ENCODE data around the gene INSYN2B.

INSYN2B gene

DNA sequence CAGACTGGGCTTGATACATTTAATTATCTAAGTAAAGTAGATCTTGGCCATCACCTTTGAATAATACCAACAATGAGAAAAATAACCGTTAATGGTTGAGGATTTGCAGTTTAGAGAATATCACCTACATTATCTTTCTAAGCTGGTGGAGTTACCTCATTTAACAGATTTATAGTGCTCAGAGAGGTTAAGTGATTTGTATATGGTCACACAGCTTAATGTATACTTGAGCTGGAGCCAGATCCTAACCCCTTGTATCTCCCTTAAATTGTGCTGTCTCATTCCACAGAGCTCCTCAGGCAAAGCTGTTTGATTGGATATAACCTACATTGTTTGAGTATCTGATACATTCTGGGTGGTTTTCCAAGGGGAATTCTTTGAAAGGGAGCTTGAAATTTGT is 57.8 kb downstream of the INSYN2B start:
- no peak for DNase-seq

GRCh38 chr5:169921949-169922348 is 58.3 kb downstream of the INSYN2B start:
- DNase-seq, result no peak

GRCh38 chr5:169921384-169921783 is 58.9 kb downstream of the INSYN2B start:
- no peak for DNase-seq

- no peak for DNase-seq
These were observed 59.8 kb downstream of the INSYN2B start for GRCh38 chr5:169920474-169920873.

DNA sequence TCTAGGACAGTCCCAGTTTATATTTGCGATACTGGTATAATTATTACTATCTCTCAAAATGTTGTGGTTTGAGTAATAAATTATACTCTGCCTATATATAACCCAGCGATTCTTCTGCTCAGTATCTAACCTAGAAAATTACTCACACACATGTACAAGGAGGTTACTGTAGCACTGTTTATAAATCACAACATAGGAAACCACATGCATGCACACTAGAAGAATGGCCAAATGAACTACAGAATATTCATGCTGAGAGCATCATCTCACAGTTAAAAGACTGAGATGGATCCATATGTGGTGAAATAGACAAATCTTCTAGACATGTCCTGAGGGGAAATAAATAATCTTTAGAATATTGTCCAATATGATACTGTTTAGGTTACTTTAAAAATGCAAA is 62.1 kb downstream of the INSYN2B start:
- no peak for DNase-seq

- DNase-seq, result no peak
These were observed 62.8 kb downstream of the INSYN2B start for GRCh38 chr5:169917500-169917899.

DNA sequence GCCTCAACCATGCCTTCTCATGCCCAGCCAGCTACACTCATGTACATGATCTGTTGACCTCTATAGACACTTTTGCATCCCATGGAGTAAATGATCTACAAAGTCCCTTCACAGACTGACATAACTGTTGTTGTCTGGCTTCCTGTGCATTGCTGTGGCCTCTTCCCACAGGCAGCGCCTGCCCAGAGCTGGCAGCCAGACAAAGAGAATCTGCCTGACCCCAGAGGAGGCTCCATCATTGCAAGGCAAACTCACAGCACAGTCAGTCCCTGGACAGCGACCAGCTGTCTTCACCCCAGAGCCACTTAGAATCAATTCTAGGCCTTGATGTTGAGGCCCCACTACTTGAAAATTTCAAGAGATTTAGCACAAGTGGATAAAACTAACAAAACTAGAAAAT is 65.5 kb downstream of the INSYN2B start:
- DNase-seq, result no peak

DNA sequence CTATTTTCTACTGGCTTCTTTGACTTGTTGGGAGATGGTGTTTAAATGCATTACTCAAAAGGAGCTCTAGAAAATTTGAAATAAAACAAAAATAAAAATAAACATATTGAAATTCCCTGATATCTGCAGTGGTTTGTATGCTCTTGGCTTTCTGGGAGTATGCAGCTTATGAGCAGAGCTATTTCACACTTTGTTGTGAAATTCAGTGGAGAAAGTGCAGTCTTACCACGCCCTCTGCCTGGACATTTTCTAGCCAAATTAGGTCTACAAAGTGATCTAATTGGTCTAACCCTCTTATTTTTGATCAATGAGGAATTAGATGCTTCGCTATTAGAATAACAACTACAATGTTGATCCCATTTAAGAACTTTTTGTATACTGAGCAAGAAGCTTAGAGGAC is 66.8 kb downstream of the INSYN2B start:
- DNase-seq, result no peak

DNA sequence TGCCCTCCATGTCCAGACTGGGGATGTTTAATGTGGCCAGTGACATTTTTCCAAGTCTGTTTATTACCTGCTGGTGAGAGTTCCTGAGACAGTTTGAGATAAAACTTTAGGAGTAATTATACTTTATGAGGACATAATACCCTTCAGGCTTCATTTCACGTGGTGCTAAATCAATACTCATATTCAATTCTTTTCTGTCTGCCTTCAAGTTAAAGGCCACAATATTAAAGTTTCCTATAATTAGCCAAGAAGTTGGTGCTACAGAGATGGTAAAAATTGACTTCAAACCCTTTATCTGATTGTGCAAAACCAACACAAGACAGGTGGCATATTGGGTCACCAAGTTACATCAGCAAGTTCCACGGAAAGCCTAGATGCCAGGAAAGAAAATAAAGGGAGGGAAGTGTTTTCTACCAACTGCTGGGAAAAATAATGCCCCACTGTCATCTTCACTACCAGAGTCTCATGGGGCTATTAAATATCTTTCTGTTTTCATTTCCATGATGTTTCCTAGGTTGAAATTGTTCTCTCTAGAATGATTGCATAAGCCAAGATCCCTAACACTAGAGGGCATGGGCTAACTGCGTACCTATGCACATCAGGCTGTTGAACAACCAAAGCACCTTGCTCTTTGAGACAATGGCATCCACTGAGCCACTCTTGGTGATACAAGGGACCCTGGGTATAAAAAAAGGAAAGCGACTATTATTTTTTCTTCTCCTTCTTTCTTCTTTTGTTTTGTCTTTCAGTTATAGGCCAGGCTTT is 68.7 kb downstream of the INSYN2B start:
- no peak for DNase-seq

DNA sequence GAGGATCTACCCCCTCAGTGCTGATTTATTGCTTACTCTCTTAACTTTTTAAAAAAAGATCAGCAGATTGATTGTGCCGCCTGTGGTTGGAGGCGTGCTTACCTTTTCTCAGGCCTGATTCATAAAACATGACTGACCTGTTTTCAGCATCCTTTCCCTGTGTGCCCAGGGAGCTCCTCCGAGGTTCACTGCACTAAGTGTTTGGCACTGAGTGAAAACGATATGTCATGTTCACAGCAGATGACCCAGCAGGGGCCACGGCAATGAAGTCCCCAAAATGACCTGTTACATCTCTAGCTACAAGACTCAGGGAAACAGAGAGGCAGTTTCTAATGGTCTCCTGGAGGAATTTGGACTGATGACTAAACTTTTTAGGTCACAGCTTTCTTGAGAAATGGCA is 69.9 kb downstream of the INSYN2B start:
- no peak for DNase-seq

- DNase-seq, result no peak
These were observed 70.3 kb downstream of the INSYN2B start for GRCh38 chr5:169909945-169910344.

DNA sequence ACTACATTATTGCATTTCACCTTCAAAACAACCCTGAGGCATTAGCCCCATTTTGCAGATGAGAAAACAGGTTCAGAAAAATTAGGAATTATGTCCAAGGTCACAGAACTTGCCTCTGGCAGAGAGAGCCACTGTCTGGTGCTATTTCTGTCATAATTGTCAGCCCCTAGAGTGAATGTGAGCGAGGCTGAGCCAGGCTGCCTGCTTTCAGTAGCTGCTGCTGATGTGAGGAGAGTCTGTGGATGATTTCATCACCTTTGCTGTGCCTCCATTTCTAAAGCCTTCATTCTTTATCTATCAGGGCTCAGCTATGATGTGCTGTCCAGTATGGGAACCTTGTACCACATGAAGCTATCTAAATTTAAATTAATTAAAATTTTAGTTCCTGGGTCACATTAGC is 71.4 kb downstream of the INSYN2B start:
- no peak for DNase-seq

GRCh38 chr5:169906745-169907649 is 73.3 kb downstream of the INSYN2B start:
- DNase-seq, result no peak

DNA sequence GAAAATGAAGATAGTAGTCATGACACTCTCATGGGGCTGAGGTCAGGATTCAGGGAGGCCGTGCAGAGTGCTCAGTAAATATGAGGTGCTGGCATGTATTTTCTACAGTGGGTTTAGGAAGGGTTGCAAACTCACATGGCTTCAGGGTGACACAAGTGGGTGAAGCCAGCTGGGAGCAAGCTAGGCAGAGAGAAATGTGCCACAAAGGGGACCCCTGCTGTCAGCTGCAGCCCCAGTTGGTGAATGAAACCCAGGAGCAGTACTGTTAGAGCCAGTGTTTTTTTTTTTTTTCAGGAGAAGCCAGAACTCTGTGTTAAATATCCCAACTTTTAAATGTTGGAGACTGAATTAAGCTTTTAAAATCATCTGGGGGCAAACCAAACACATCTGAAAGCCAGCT is 75.3 kb downstream of the INSYN2B start:
- no peak for DNase-seq

DNA sequence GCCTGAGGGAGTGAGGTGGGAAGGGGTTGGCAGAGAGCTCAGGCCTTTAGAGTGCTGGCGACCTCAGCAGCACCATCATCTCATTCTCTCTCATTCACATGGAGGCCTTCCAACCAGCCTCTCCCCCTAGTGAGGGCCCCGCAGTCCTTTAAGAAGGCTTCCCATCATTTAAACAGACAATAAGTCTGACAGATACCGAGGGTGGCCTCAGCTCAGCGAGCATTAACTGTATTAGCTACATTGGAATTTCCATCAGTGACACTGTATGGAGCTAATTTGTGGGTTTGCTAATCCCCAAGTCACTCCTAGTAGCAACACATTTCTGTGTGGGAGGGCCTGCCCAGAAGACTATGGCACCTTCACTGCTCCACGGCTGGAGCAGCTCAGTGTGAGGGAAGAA is 75.8 kb downstream of the INSYN2B start:
- no peak for DNase-seq

DNA sequence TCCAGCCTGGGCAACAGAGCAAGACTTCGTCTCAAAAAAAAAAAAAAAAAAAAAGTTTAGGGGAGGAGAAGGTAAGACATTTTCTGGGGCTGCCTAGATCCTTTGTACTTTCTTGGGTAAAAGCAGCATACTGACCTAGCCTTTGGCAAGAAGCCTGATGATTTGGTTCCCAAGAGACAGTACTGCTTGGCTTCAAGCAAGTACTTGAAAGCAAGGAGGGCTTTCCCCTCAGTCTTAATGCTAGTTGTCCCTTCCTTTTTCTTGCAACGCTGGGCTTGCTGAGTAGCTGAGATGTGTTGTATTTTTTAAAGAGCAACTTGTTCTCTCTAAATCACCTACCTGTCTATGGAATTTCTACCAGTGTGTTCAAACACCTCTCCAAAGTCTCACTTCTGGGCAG is 76.2 kb downstream of the INSYN2B start:
- no peak for DNase-seq

DNA sequence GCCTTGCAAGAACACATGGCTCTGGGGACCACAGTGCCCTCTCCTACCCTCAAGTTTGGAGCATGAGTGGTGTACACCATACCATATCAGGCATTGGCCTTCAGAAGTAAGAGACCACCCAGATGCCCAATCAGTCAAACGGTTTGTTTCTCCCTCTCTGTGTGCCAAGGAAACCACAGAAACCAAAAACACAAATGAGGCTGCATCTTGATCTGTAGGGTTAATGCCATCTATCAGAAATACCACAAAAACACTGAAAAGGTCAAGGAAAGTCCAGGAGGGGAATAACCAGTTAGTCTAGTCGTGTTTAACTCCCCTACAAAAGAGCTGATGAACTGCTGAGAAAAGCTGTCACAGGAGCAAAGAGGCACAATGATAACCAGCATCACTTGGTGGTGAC is 78.4 kb downstream of the INSYN2B start:
- DNase-seq, result no peak

- DNase-seq, result no peak
These were observed 82.8 kb downstream of the INSYN2B start for GRCh38 chr5:169897481-169897880.

GRCh38 chr5:169895926-169896325 is 84.4 kb downstream of the INSYN2B start:
- DNase-seq, result no peak

DNA sequence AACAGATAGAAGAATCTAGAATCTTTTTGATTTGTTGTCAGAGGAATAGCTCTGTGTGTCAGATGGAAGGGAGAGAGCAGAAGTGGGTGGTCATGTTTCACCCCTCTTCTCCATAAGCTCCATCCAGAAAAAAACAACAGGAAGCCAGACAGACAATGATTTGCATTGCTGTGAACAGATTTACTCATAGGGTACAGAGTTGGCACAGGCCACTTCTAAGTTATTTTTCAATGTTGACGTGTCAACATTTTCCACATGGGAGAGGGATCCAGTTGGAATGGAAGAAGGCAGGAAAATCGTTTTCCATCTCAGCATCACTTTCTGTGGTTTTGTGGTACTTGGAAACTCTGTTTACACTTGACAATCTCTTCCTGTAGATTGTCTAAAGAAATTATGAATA is 86.7 kb downstream of the INSYN2B start:
- DNase-seq, result no peak

GRCh38 chr5:169893010-169893409 is 87.3 kb downstream of the INSYN2B start:
- no peak for DNase-seq

DNA sequence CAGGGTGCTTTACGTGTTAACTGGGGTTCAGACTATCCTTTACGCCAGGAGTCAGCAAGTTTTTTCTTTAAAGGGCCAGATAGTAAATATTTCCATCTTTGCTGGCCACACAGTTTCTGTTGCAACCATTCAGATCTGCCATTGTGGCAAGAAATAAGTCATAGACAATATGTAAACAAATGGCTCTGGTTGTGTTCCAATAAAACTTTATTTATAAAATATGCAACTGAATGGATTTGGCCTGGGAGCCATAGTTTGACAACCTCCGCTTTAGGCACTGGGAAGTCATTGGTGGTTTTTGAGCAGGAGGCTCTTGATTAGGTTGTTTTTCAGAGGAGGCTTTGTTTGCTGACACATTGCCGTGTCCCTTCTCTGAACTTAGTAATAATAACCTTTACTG is 90.7 kb downstream of the INSYN2B start:
- no peak for DNase-seq

- DNase-seq, result no peak
These were observed 93.6 kb downstream of the INSYN2B start for GRCh38 chr5:169886677-169887076.

DNA sequence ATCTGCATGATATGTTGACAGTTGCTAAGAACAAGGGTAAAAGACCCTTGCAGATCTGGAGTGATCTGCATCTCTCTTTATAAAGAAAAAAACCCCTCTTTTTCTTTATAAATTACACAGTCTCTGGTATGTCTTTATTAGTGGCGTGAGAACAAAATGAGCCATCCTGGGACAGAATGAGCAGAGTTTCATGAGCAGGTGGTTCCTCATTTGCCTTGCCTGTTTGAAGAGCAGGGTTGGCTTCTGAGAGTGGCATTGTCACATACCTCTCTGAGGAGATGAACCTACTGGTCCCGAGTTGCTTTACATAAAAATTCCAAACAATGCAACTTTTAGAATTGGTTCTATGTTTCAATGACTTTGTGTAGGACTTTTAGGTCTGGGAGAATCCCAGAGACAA is 94.3 kb downstream of the INSYN2B start:
- DNase-seq, result no peak

All from CD4-positive, alpha-beta T cell treated with Interleukin-17A for 4 hours (primary cell).